ENCODE data around the gene IFITM2. TPM values are rescaled to one million over a fixed set of nuclear protein-coding genes. Genes with fewer than 3 reads are reported as not detected.
A peak's percentile ranks its signal among the peaks of the same experiment; 100 is the strongest.

The IFITM2 gene
- total RNA-seq, 6 experiments from 2014 or later: 157 to 624 (median 390) TPM

DNA sequence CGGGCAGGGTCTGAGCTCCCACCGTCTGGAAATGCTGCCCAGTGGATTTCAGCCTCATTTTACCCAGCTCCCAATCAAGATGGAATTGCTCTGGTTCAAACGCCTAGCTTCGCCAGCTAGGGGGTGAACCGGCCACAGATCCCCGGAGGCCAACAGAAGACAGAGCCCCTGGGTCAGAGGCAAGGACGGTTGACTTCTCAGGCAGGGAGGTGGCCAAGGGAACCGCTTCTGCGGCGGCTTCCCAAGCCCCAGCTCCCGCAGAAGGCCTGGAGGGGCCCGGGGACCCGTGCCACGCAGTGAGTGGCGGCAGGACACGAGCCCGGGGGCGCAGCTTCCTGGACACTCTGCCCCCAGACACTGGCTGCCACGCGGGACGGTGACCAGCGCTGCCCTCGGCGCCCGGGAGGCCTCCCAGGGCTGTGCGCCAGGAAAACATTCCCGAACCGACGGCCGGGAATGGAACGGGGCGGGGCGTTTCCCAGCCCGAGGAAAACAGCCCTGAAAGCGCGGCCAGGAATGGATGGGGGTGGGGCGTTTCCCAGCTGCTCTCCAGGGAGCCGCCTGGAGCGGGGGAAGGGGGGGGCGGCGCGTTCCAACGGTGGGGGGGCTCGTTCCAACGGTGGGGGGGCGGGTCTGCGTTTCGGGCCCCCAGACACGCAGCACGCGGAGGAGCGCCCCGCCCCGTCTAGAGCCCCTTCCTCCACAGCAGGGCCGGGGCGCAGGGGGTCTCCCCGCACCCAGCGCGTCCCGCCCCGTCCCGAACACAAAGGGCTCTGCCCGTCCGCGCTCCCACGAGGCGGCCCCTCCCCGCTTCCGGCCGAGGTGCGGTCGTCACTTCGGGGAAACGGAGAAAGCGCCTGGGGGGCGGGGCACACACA is 48.2 kb downstream of the IFITM2 start:
- Histone ChIP-seq H3K36me3 (no peaks in the 10 kb centered on the region), H3K4me1 (peaks cover 3 to 34% (median 14%) of the 10 kb centered on the region in 4 donors), H3K4me3 (peak overlapping the region; percentile 29 to 46 (median 34)), H3K27ac (peak overlapping the region; percentile 99 to 100 (median 100)), H3K27me3 (no peaks in the 10 kb centered on the region), H3K9me3 (no peaks in the 10 kb centered on the region)
- DNase-seq (peak; percentile 97 to 99 (median 97)), ATAC-seq (peak; percentile 71 to 84 (median 78))
- 13% methylated on average over 3 of the region's 76 CpGs for WGBS (ENCODE audit: insufficient coverage, low coverage, low lambda C conversion rate, missing lambda C conversion rate)
- intact Hi-C loops (cut with DNase I): loop anchor here in 1 of 2 donors (5.0 kb wide), 1 partner anchor 144 kb away; no protein-coding TSS in a partner anchor
- TF ChIP-seq, protein P1, sequence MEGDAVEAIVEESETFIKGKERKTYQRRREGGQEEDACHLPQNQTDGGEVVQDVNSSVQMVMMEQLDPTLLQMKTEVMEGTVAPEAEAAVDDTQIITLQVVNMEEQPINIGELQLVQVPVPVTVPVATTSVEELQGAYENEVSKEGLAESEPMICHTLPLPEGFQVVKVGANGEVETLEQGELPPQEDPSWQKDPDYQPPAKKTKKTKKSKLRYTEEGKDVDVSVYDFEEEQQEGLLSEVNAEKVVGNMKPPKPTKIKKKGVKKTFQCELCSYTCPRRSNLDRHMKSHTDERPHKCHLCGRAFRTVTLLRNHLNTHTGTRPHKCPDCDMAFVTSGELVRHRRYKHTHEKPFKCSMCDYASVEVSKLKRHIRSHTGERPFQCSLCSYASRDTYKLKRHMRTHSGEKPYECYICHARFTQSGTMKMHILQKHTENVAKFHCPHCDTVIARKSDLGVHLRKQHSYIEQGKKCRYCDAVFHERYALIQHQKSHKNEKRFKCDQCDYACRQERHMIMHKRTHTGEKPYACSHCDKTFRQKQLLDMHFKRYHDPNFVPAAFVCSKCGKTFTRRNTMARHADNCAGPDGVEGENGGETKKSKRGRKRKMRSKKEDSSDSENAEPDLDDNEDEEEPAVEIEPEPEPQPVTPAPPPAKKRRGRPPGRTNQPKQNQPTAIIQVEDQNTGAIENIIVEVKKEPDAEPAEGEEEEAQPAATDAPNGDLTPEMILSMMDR (IDR thresholded peaks at IDR 0.05): no peak
- peak; percentile 90 for TF ChIP-seq POLR2A (IDR thresholded peaks at IDR 0.05)

DNA sequence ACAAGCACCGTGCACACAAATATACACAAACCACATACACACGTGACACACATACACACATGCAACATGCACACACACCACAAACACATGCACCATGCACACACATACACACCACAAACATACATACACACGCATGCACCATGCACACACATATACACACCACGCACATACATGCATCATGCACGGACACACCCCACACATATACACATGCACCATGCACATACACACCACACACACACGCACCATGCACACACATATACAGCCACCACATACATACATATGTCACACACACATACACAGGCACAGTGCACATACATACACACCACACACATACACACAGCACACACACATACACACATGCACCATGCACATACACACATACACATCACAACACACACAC is 49.0 kb downstream of the IFITM2 start:
- no peaks in the 10 kb centered on the region for H3K27me3 ChIP-seq
- H3K36me3 ChIP-seq: no peaks in the 10 kb centered on the region
- no peak for DNase-seq
- WGBS (ENCODE audit: insufficient coverage, low coverage, low lambda C conversion rate, missing lambda C conversion rate): 68% methylated on average over 5 of the region's 6 CpGs
- H3K4me3 ChIP-seq: no peak overlapping the region
- H3K9me3 ChIP-seq: no peaks in the 10 kb centered on the region
- intact Hi-C loops (cut with DNase I): loop anchor here in 1 of 2 donors (5.0 kb wide), 1 partner anchor 144 kb away; no protein-coding TSS in a partner anchor
- H3K4me1 ChIP-seq: peaks cover 3 to 34% (median 14%) of the 10 kb centered on the region in 4 donors
- ATAC-seq: no peak
- no peak overlapping the region for H3K27ac ChIP-seq
- no peak for TF ChIP-seq POLR2A (IDR thresholded peaks at IDR 0.05)
- TF ChIP-seq, protein P1 (IDR thresholded peaks at IDR 0.05): no peak

DNA sequence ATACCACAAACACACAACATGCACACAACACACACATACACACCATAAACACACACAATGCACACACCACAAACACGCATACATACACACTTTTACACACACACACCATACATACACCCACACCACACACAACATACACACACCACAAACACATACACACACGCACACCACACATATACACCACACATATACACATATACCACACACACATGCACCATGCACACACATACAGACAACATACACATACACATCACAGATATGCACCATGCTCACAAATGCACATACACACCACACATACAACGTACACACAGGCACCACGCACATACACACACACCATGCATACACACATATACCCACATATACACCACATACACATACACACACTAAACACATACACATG is 50.0 kb downstream of the IFITM2 start:
- TF ChIP-seq POLR2A (IDR thresholded peaks at IDR 0.05): no peak
- TF ChIP-seq, protein P1 (IDR thresholded peaks at IDR 0.05): no peak
- Histone ChIP-seq H3K9me3 (no peaks in the 10 kb centered on the region), H3K36me3 (no peaks in the 10 kb centered on the region), H3K4me1 (peaks cover 3 to 31% (median 12%) of the 10 kb centered on the region in 4 donors), H3K27me3 (no peaks in the 10 kb centered on the region), H3K4me3 (no peak overlapping the region), H3K27ac (no peak overlapping the region)
- DNase-seq (no peak), ATAC-seq (no peak)
- intact Hi-C loops (cut with DNase I): loop anchor here in 1 of 2 donors (5.0 kb wide), 1 partner anchor 145 kb away; no protein-coding TSS in a partner anchor
- WGBS (ENCODE audit: insufficient coverage, low coverage, low lambda C conversion rate, missing lambda C conversion rate): 92% methylated on average over 4 of the region's 4 CpGs

DNA sequence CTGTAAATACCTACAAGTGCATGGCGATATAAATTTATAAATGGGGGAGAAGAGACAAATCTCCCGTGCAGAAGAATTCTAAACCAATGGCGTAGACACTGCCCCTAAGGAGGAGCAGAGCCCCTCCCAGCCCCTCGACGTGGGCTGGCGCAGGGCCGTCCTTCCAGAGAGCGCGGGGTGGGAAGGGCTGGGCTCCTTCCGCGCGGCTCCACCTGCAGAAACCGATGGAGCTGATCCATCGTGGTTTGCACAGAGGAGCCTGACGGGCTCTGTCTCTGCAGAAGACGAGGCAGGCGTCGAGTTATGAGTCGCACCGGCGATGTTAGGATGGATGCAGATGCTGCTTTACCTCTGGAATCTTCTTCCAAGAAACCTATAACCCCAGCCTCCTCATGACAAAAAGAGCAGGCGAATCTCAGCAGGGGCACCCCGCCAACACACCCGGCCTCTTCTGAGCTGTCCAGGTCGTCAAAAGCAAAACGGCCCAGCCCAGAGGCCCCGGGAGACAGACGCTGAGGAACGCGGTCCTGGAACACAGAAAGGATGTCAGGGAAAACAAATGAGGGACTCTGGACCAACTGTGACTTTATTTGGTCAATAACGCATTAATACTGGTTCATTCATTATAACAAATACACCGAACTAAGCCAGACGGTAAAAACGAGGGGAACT is 50.6 kb downstream of the IFITM2 start:
- Histone ChIP-seq H3K9me3 (no peaks in the 10 kb centered on the region), H3K4me1 (peaks cover 0 to 24% (median 8%) of the 10 kb centered on the region in 4 donors), H3K36me3 (no peaks in the 10 kb centered on the region), H3K4me3 (no peak overlapping the region), H3K27ac (no peak overlapping the region), H3K27me3 (no peaks in the 10 kb centered on the region)
- intact Hi-C loops (cut with DNase I): loop anchor here in 1 of 2 donors (5.0 kb wide), 1 partner anchor 146 kb away; no protein-coding TSS in a partner anchor
- WGBS (ENCODE audit: insufficient coverage, low coverage, low lambda C conversion rate, missing lambda C conversion rate): 67% methylated on average over 16 of the region's 34 CpGs
- TF ChIP-seq POLR2A (IDR thresholded peaks at IDR 0.05): no peak
- TF ChIP-seq, protein P1 (IDR thresholded peaks at IDR 0.05): no peak
- DNase-seq (peak in 1 of 3 donors; percentile 16), ATAC-seq (no peak)

Small RNA genes lying within 50 kb of the gene (small RNA-seq; reads per million reads assigned to genes)
- 0 reads per million in 2 experiments for gene AC136475.6

Other genes starting within 250 kb of the IFITM2 start
- not detected for gene SCGB1C1, start 114.7 kb upstream of the IFITM2 start, total RNA-seq
- gene BET1L, start 100.4 kb upstream of the IFITM2 start, total RNA-seq: 10 to 100 TPM; 17.2 to 28.9 (median 24.8) TPM
- gene RIC8A, start 100.1 kb upstream of the IFITM2 start, total RNA-seq: 10 to 100 TPM; 29.7 to 54.0 (median 32.4) TPM
- gene SIRT3, start 71.5 kb upstream of the IFITM2 start, total RNA-seq: 10 to 100 TPM in 5 of 6 experiments, 1 to 10 TPM in 1; 9.2 to 22.0 (median 15.5) TPM
- gene PSMD13, start 70.8 kb upstream of the IFITM2 start, total RNA-seq: 10 to 100 TPM; 46.1 to 71.5 (median 48.7) TPM
- gene NLRP6, start 29.4 kb upstream of the IFITM2 start, total RNA-seq: 1 to 10 TPM in 4 of 6 experiments, under 1 TPM in 2; 0.22 to 6.2 (median 1.6) TPM
- gene PGGHG, start 18.7 kb upstream of the IFITM2 start, total RNA-seq: 100 to 1,000 TPM in 1 of 6 experiments, 10 to 100 TPM in 4, 1 to 10 TPM in 1; 7.7 to 110 (median 13.8) TPM
- gene IFITM5, start 8.3 kb upstream of the IFITM2 start, total RNA-seq: not detected
- gene IFITM1, start 6.2 kb downstream of the IFITM2 start, total RNA-seq: 100 to 1,000 TPM in 2 of 6 experiments, 10 to 100 TPM in 4; 15.7 to 159 (median 72.5) TPM
- 1,000 to 10,000 TPM in 1 of 6 experiments, 100 to 1,000 TPM in 5; 445 to 1,124 (median 694) TPM for gene IFITM3, start 13.0 kb downstream of the IFITM2 start, total RNA-seq
- gene B4GALNT4, start 61.7 kb downstream of the IFITM2 start, total RNA-seq: under 1 TPM in 2 of 6 experiments, not detected in 4; 0.05 to 0.07 TPM
- gene PKP3, start 86.4 kb downstream of the IFITM2 start, total RNA-seq: 1 to 10 TPM in 1 of 6 experiments, under 1 TPM in 2, not detected in 3; 0.43 to 1.5 (median 0.47) TPM
- gene SIGIRR, start 107.2 kb downstream of the IFITM2 start, total RNA-seq: 100 to 1,000 TPM in 2 of 6 experiments, 10 to 100 TPM in 4; 48.2 to 133 (median 66.3) TPM
- 1 to 10 TPM in 1 of 6 experiments, under 1 TPM in 4, not detected in 1; 0.09 to 1.0 (median 0.28) TPM for gene ANO9, start 134.2 kb downstream of the IFITM2 start, total RNA-seq
- gene PTDSS2, start 142.5 kb downstream of the IFITM2 start, total RNA-seq: 10 to 100 TPM in 4 of 6 experiments, 1 to 10 TPM in 2; 8.4 to 21.9 (median 11.4) TPM
- 100 to 1,000 TPM in 2 of 6 experiments, 10 to 100 TPM in 4; 66.4 to 135 (median 76.2) TPM for gene RNH1, start 199.4 kb downstream of the IFITM2 start, total RNA-seq
- gene HRAS, start 227.8 kb downstream of the IFITM2 start, total RNA-seq: 10 to 100 TPM in 5 of 6 experiments, 1 to 10 TPM in 1; 7.6 to 20.9 (median 14.8) TPM
- 1 to 10 TPM in 1 of 6 experiments, under 1 TPM in 4, not detected in 1; 0.12 to 1.1 (median 0.71) TPM for gene LRRC56, start 229.7 kb downstream of the IFITM2 start, total RNA-seq

Measured in right lobe of liver (tissue), 6 donors.